A549 treated with Mapracorat at 1 μM for 4 hours (cell line): ENCODE results near the gene CBLN2. TPM values are rescaled to one million over a fixed set of nuclear protein-coding genes. Genes with fewer than 3 reads are reported as not detected.

ENCODE experiments used
- total RNA-seq: library from RNA; stranded (reverse); fragments of 200-300 nt; extraction: Qiagen RNA extraction; gene quantifications from 5 replicates; pipeline ENCODE4 v1.2.3, GENCODE V29; 2022

The CBLN2 gene
- 0.05 to 0.42 TPM (median 0.07 TPM) in 5 replicates for total RNA-seq

GRCh38 chr18:72544092-72544886 lies at the start of gene CBLN2:
Gene CBLN2 (minus strand): TSS chr18:72544342. CDS start chr18:72542160, 2,182 bp downstream.

